Calu3 (cell line): ENCODE measurements around the gene C11orf52. TPM values are rescaled to one million over a fixed set of nuclear protein-coding genes. Genes with fewer than 3 reads are reported as not detected.

Source experiments
- BruUV-seq: library from RNA; stranded (reverse); fragments of 400-500 nt; replicated peaks from 2 replicates; lab custom pipeline; 2021; lab: Mats Ljungman, UMichigan
- CTCF ChIA-PET: fragments of 300-600 bp; sonication (Branson Sonifier 250); formaldehyde crosslinking; loops from one replicate; lab custom pipeline; 2022; ENCODE audit warnings: antibody characterized with exemption; lab: Charles Lee
- DNase-seq: peaks from one replicate; pipeline ENCODE4 v3.0.0; 2022
- H3K27ac Mint-ChIP-seq: one replicate; pipeline ENCODE4 v1.8.0; 2022; ENCODE audit warnings: mixed read lengths; ENCODE audit not compliant: unreplicated experiment
- H3K27me3 Mint-ChIP-seq: one replicate; pipeline ENCODE4 v1.8.0; 2022; ENCODE audit warnings: mixed read lengths; ENCODE audit not compliant: unreplicated experiment
- H3K36me3 Mint-ChIP-seq: one replicate; pipeline ENCODE4 v1.8.0; 2022; ENCODE audit warnings: mild to moderate bottlenecking, moderate library complexity, mixed read lengths; ENCODE audit not compliant: insufficient read depth, unreplicated experiment
- H3K4me1 Mint-ChIP-seq: one replicate; pipeline ENCODE4 v1.8.0; 2022; ENCODE audit warnings: mild to moderate bottlenecking, low read depth, mixed read lengths; ENCODE audit not compliant: unreplicated experiment
- H3K4me3 Mint-ChIP-seq: one replicate; pipeline ENCODE4 v1.8.0; 2022; ENCODE audit warnings: mild to moderate bottlenecking, low read depth, moderate library complexity, mixed read lengths; ENCODE audit not compliant: unreplicated experiment
- H3K9me3 Mint-ChIP-seq: one replicate; pipeline ENCODE4 v1.8.0; 2022; ENCODE audit warnings: low read depth, mixed read lengths; ENCODE audit not compliant: unreplicated experiment
- intact Hi-C: fragments of 100-400 bp; cut with micrococcal nuclease; formaldehyde crosslinking; loops from one replicate; pipeline ENCODE4 v1.10.0; 2022; ENCODE audit not compliant: unreplicated experiment
- total RNA-seq: library from RNA; stranded (reverse); gene quantifications from 2 replicates; pipeline ENCODE4 v1.2.3, GENCODE V29; 2022
- TF ChIP-seq, protein P1 (sequence below): fragments of 200-600 bp; IDR thresholded peaks from one replicate; pipeline ENCODE4 v1.8.0; 2022; ENCODE audit warnings: antibody characterized with exemption; ENCODE audit not compliant: unreplicated experiment

Gene C11orf52
- total RNA-seq, 1 experiment from 2014 or later = 6.2 TPM

DNA sequence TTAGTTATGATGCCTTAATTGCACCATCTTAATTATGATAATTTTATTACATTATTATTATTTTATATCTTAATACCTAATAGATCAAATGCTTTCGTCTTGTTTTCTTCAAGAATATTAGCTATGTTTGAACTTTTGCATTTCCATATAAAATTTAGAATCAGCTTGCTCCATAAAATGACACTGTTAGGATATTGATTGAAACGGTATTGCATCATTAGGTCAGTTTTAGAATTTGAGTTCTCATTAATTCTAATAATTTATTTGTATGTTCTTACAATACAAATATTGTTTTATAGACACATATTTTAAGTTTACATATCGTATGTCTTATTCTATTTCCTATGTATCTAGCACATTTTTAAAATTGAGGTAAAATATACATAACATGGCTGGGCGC, 32.7 kb upstream of the C11orf52 start:
- Mint-ChIP-seq H3K4me1 (no peaks in the 10 kb centered on the region), H3K36me3 (no peaks in the 10 kb centered on the region), H3K27ac (no peak overlapping the region), H3K9me3 (no peaks in the 10 kb centered on the region), H3K4me3 (no peak overlapping the region), H3K27me3 (no peaks in the 10 kb centered on the region)
- CTCF ChIA-PET = interaction anchor here (0.7 kb wide), 1 partner anchor 180 kb away, joined by 3 read pairs; no protein-coding TSS in a partner anchor
- DNase-seq = no peak
- intact Hi-C loops = no loop called here
- TF ChIP-seq, protein P1, sequence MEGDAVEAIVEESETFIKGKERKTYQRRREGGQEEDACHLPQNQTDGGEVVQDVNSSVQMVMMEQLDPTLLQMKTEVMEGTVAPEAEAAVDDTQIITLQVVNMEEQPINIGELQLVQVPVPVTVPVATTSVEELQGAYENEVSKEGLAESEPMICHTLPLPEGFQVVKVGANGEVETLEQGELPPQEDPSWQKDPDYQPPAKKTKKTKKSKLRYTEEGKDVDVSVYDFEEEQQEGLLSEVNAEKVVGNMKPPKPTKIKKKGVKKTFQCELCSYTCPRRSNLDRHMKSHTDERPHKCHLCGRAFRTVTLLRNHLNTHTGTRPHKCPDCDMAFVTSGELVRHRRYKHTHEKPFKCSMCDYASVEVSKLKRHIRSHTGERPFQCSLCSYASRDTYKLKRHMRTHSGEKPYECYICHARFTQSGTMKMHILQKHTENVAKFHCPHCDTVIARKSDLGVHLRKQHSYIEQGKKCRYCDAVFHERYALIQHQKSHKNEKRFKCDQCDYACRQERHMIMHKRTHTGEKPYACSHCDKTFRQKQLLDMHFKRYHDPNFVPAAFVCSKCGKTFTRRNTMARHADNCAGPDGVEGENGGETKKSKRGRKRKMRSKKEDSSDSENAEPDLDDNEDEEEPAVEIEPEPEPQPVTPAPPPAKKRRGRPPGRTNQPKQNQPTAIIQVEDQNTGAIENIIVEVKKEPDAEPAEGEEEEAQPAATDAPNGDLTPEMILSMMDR = no peak
- BruUV-seq = no TSS peak

DNA sequence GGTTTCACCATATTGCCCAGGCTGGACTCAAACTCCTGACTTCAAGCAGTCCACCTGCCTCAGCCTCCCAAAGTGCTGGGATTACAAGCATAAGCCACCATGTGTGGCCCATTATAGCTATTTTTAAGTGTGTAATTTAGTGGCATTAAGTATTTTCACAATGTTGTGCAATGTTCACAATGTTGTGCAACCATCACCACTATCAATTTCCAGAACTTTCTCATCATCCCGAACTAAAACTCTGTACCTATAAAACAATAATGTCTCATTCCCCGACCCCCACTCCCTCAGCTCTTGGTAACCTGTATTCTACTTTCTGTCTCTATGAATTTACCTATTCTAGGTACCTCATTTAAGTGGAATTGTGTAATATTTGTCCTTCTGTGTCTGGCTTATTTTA, 31.9 kb upstream of the C11orf52 start:
- TF ChIP-seq, protein P1 = no peak
- no peak for DNase-seq
- Mint-ChIP-seq H3K27me3 (no peaks in the 10 kb centered on the region), H3K36me3 (no peaks in the 10 kb centered on the region), H3K4me1 (no peaks in the 10 kb centered on the region), H3K4me3 (no peak overlapping the region), H3K9me3 (no peaks in the 10 kb centered on the region), H3K27ac (no peak overlapping the region)
- BruUV-seq = no TSS peak
- intact Hi-C loops = no loop called here
- CTCF ChIA-PET = no interaction called here

DNA sequence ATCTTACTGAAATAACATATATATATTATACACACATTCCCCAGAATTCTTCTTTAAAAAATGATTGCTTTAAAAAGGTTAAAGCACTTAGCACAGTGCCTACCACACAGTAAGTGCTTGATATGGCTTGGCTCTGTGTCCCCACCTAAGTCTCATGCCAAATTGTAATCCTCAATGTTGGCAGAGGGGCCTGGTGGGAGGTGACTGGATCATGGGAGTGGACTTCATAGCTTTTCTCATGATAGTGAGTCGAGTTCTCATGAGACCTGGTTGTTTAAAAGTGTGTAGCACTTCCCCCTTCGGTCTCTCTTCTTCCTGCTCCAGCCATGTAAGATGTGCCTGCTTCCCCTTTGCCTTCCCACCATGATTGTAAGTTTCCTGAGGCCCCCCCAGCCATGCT, 13.3 kb upstream of the C11orf52 start:
- H3K4me1 Mint-ChIP-seq = no peaks in the 10 kb centered on the region
- TF ChIP-seq, protein P1 = no peak
- no peaks in the 10 kb centered on the region for H3K9me3 Mint-ChIP-seq
- H3K27ac Mint-ChIP-seq = no peak overlapping the region
- CTCF ChIA-PET = no interaction called here
- no peak overlapping the region for H3K4me3 Mint-ChIP-seq
- no peak for DNase-seq
- no peaks in the 10 kb centered on the region for H3K36me3 Mint-ChIP-seq
- H3K27me3 Mint-ChIP-seq = peaks cover 21% of the 10 kb centered on the region
- intact Hi-C loops = no loop called here
- BruUV-seq = no TSS peak

DNA sequence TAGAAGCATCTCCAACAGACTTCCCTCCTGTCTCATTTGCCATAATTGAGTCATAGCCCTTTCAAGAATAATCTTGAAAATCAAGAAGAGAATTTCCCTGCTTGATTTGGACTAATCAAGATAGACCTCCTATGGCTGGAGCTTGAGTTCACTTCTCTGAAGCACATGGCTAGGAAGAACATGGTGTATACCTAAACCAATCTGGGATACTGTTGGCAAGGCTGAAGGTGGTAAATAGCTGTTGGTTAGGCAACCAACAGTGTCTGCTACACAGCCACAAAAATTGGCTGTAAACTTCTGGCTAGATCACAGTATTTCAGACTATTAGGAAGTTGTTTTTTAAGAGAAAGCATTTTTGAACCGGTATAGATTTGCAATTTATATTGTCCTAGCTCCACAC, 12.0 kb upstream of the C11orf52 start:
- Mint-ChIP-seq H3K36me3 (no peaks in the 10 kb centered on the region), H3K27me3 (peaks cover 25% of the 10 kb centered on the region), H3K4me3 (no peak overlapping the region), H3K27ac (no peak overlapping the region), H3K4me1 (peaks cover 11% of the 10 kb centered on the region), H3K9me3 (no peaks in the 10 kb centered on the region)
- TF ChIP-seq, protein P1 = no peak
- BruUV-seq = no TSS peak
- DNase-seq = no peak
- CTCF ChIA-PET = no interaction called here
- intact Hi-C loops = no loop called here
